ENCODE results near the gene MKNK1.

GRCh38 chr1:46617833-46618232 is 13.8 kb upstream of the MKNK1 start:
- TF ChIP-seq CTCF (conservative IDR thresholded peaks at IDR 0.05 in 1 of 2, IDR thresholded peaks at IDR 0.05 in 1 of 2; ENCODE audit: extremely low read depth in 1 of 2, insufficient read depth in 1 of 2, low read depth in 1 of 2, low read length in 2 of 2) (no peak), EZH2 (IDR thresholded peaks at IDR 0.05; ENCODE audit: borderline replicate concordance, low read length) (no peak)

All from mammary epithelial cell (primary cell).